Endometrial microvascular endothelial cells (primary cell): ENCODE measurements around the gene SDHAF2. TPM values are rescaled to one million over a fixed set of nuclear protein-coding genes. Genes with fewer than 3 reads are reported as not detected.

Source experiments
- in situ Hi-C: cut with HindIII; loops from 2 replicates; pipeline ENCODE4 v1.10.0; 2017; ENCODE audit warnings: low sequenced_read_pairs, low pct_unique_long_range_greater_than_20kb; ENCODE audit errors: inconsistent ontology term
- total RNA-seq: library from RNA; depleted of rRNA; stranded (reverse); fragments of >200 nt; gene quantifications from one replicate; pipeline ENCODE4 v1.2.3, GENCODE V29; 2015; ENCODE audit errors: inconsistent ontology term

SDHAF2 gene
- total RNA-seq, 1 donor from 2014 or later, result 103 TPM

GRCh38 chr11:61489833-61490721, 60.2 kb downstream of the SDHAF2 start:
- in situ Hi-C loops, result no loop called here

- in situ Hi-C loops, result no loop called here
Measured at GRCh38 chr11:61491736-61492395, 61.9 kb downstream of the SDHAF2 start.

DNA sequence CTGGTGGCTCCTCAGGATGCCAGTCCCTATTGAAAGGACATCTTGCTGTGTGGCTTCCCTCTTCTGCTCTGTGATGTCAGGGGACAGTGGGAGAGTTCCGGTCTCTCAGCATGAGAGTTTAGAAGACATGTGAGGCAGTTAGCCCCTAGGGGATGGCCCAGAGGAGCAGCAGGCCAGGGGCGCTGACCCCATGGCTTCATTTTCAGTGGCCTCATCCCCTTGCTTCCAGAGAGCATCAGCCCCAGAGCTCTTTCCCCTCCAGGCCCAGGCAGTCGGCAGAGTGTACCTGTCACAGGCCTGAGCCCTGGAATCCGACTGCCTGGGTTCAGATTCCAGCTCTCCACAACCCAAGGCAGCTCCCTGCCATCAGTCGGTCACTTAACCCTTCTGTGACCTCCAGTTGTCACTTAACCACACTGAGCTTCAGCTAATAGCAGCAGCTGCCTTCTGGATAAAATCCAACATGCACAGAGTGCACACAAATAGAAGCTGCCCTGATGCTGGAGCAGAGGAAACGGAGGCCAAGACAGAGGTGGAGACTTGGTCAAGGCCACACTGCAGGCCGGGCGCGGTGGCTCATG, 64.5 kb downstream of the SDHAF2 start:
- in situ Hi-C loops, result no loop called here

DNA sequence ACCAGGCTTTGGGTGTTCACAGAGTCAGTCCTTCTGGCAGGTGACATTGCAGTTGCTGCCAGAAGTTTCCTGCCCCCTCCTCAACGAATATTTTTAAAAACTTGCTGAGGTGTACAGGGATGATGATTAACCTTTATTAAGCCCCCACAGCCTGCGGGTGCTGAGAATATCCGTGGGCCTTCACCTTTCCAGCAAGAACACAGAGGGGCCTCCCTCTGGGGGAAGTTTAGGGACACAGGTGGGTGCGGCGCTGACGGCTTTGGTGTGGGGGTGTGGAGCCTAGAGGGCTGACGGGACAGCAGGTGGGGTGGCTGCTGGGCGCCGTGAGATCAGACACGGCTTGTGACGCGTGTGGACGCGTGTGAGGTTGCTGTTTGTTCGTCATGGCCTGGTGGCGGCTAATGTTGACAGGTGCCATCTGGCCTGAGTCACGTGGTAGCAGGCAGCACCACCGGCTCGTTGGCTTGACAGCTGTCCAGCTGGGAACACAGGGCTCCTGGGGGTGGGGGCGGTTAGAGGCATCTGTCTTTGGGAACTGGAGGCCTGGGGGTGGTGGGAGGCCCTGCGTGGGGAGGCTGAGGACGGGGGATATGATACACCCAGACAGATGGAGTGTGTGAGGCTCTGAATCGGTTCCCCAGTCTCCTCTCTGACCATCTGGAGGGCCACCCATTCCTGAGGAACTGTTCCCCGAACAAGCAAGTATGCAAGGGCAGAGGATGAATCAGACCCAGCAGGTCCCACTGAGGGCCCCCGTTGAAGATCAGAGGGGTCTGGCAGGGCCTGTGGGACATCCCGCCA, 66.1 kb downstream of the SDHAF2 start:
- in situ Hi-C loops, result no loop called here

Other genes starting within 250 kb of the SDHAF2 start
- not detected for gene PGA3, start 226.6 kb upstream of the SDHAF2 start, total RNA-seq
- not detected for gene PGA4, start 207.8 kb upstream of the SDHAF2 start, total RNA-seq
- gene PGA5, start 188.9 kb upstream of the SDHAF2 start, total RNA-seq, result not detected
- gene VWCE, start 134.8 kb upstream of the SDHAF2 start, total RNA-seq, result 6.6 TPM
- 222 TPM for gene DDB1, start 97.0 kb upstream of the SDHAF2 start, total RNA-seq
- gene TKFC, start 96.9 kb upstream of the SDHAF2 start, total RNA-seq, result 30.4 TPM
- 79.1 TPM for gene CYB561A3, start 68.2 kb upstream of the SDHAF2 start, total RNA-seq
- gene TMEM138, start 67.8 kb upstream of the SDHAF2 start, total RNA-seq, result 20.2 TPM
- 17.0 TPM for gene TMEM216, start 37.5 kb upstream of the SDHAF2 start, total RNA-seq
- 33.3 TPM for gene CPSF7, start 149 bp upstream of the SDHAF2 start, total RNA-seq
- gene LRRC10B, start 78.6 kb downstream of the SDHAF2 start, total RNA-seq, result not detected
- not detected for gene SYT7, start 151.0 kb downstream of the SDHAF2 start, total RNA-seq